Panc1 (cell line): Measurements from ENCODE around the gene FAM107A.

Experiments used
- POLR2AphosphoS5 ChIP-seq: IDR thresholded peaks from 2 replicates; pipeline ENCODE4 v1.6.1; 2012; ENCODE audit warnings: mild to moderate bottlenecking, low read depth, low read length, moderate library complexity
- REST ChIP-seq, 2 experiments: IDR thresholded peaks; 2 replicates each; pipeline ENCODE4 v1.6.1; 2011 to 2012; ENCODE audit warnings: low read depth in 2 of 2, control low read depth in 1 of 2, low read length in 1 of 2, mild to moderate bottlenecking in 1 of 2, moderate library complexity in 1 of 2; ENCODE audit not compliant: insufficient read depth in 1 of 2
- TF ChIP-seq, protein P1 (sequence below): fragments of 450-650 bp; IDR thresholded peaks from 2 replicates; pipeline ENCODE4 v1.5.1; 2017; ENCODE audit warnings: mild to moderate bottlenecking

GRCh38 chr3:58564456-58565160, 12.6 kb downstream of the FAM107A start:
- TF ChIP-seq, protein P1, sequence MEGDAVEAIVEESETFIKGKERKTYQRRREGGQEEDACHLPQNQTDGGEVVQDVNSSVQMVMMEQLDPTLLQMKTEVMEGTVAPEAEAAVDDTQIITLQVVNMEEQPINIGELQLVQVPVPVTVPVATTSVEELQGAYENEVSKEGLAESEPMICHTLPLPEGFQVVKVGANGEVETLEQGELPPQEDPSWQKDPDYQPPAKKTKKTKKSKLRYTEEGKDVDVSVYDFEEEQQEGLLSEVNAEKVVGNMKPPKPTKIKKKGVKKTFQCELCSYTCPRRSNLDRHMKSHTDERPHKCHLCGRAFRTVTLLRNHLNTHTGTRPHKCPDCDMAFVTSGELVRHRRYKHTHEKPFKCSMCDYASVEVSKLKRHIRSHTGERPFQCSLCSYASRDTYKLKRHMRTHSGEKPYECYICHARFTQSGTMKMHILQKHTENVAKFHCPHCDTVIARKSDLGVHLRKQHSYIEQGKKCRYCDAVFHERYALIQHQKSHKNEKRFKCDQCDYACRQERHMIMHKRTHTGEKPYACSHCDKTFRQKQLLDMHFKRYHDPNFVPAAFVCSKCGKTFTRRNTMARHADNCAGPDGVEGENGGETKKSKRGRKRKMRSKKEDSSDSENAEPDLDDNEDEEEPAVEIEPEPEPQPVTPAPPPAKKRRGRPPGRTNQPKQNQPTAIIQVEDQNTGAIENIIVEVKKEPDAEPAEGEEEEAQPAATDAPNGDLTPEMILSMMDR = no peak
- TF ChIP-seq POLR2AphosphoS5 (no peak), REST (IDR thresholded peaks at IDR 0.05; ENCODE audit: insufficient read depth in 1 of 2, low read depth in 2 of 2, low read length in 1 of 2) (no peak)
